ENCODE data around the gene DPM2.

DPM2 gene, protein sequence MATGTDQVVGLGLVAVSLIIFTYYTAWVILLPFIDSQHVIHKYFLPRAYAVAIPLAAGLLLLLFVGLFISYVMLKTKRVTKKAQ

DNA sequence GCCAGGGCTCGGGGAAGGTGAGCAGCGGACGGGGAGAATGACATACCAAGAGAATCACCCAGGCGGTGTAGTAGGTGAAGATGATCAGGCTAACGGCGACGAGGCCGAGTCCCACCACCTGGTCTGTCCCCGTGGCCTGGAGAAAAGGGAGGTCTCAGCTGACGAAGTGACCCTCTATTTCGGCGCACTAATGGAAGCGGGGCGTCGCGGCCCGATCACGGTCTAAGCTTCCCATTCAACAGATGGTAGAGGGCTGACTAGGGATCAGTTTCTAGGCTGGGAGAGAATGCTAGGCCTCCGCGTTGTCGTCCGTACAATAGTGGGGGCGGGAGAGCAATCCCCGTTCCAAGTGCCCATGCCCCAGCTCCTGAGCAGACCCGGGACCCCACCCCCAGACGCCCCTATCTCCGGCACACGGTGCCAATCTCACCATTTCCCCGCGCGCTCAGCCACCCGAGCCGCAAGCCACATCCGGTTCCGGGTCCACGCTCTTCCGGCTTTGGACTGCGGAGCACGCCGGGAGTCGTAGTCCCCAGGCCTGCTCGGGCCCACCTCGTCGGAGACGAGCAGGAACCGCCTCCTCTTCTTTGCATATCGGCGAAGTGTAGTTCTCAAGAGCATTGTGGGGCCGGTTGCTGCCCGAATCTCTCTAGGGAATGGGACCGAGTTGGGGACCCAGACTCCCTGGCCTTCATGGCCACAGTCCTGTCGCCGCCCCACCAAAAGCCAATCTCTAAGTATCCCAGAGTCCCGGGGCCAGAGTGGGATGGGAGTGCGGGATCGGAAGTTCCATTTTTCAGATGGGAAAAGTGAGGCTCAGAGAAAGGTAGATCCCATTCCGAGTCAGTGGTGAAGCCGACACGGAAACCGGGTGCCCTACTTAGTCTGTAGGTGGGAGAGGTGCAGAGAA, at the start of gene DPM2:
TSS of gene DPM2 (minus strand) at position 467 of the 910 bp plus-strand sequence. CDS start at position 433, 34 bp downstream.
- FAIRE-seq (peak; percentile 95), DNase-seq (ENCODE audit: extremely low spot score, insufficient read length, low read depth) (peak; percentile 89)

DNA sequence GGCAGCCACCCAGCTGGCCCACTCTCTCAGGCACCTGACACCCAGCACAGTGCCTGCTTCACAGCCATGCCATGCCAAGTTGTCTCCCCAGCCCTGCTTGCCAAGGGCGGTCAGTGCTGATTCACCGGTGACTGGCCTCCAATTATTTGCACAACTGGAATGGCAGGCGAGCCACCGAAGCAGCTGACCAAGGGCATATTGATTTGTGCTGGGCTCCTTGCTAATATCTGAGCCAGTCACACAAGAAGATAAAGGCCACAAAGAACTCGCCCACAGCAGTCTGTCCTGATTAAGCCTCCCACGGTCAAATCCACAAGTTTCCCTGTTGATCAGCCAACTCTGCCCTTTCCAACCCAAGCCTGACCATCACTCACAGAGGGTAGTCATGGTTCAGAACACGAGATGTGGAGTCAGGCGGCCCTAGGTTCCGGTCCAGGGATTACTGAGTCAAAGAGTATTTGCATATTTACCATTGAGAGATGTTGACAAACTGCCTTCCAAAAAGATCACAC, 49.5 kb upstream of the DPM2 start:
- FAIRE-seq (peak; percentile 66), DNase-seq (ENCODE audit: extremely low spot score, insufficient read length, low read depth) (no peak)

DNA sequence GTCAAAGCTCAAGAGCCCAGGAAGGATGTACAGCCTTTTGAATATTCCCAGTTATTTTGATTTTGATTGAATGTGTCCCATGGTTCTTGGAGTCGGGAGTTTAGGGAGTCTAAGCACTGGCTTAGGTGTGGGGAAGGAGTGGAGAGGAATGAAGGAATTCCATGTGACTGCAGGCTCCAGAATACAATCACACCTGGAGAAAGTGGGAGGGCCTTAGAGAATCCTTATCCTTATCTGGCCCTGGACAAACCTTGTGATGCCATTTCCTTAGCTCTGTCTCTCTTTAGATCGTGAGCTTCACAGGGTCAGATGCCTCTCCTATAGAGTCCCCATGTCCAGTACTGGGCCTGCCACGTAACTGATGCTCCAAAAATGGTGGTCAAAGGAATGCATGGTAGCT, 47.4 kb upstream of the DPM2 start:
- no peak for FAIRE-seq

DNA sequence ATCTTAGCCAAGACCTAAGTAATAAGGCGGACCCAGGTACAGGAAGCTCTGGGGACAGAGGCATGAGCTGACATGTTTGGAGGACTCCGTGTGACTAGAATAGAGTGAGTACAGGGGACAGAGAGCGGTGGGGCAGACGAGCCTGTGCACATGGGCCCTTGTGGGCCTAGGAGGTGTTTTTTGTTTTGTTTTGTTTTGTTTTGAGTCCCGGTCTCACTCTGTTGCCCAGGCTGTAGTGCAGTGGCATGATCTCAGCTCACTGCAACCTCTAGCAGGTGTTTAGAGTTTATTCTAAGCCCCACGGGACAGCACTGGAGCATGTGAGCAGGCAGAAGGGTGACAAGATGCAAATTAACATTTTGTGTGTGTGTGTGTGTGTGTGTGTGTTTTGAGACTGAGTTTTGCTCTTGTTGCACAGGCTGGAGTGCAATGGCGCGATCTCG, 46.2 kb upstream of the DPM2 start:
- DNase-seq (ENCODE audit: extremely low spot score, insufficient read length, low read depth) (no peak), FAIRE-seq (peak; percentile 94)

More for the DNA sequence above, 47.4 kb upstream of the DPM2 start:
- no peak for DNase-seq (ENCODE audit: extremely low spot score, insufficient read length, low read depth)

DNA sequence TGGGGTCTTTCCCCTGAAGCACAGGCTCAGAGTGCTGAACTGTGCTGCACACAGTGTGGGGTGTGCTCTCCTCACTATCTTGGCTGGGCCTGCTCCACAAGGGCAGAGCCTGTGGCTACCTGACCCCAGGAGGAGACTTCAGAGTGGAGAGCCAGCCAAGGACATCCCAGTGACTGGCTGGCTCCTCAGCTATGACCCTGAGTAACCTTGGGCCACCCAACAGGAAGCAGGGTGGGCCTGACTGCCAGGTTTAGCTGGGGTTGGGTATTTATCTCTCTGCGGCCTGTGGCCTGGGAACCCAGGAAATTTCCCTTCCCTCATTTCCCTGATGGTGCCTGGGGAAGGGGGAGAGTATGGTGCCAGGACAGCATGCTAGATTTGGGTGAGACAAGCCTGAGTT, 45.3 kb upstream of the DPM2 start:
- DNase-seq (ENCODE audit: extremely low spot score, insufficient read length, low read depth) (no peak), FAIRE-seq (no peak)

DNA sequence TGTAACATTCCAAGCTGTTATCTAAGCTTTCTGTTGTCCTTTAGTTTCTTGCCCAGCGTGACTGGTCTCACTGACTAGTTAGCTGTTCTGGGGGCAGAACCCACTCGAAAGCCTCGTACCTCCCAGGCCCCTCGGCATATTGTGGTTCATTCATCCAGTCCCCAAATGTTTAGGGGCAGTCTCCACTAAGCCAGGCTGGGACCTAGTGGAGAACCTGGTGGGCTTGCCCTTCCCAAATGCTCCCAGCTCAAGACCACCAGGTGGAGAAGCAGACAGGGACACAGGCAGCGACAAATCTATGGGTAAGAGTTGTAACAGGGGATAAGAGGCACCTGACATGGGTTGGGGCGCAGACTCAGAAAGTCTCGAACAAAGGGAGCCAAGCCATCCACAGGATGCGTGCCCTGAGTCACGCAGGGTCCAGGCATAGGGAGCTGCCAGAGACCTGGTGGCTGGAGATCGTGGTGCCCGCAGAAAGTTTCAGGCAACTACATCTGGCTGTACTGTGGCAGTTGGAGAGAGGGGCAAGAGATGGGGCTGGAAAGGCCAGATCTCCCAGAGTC, 44.0 kb upstream of the DPM2 start:
- FAIRE-seq (no peak), DNase-seq (ENCODE audit: extremely low spot score, insufficient read length, low read depth) (no peak)

DNA sequence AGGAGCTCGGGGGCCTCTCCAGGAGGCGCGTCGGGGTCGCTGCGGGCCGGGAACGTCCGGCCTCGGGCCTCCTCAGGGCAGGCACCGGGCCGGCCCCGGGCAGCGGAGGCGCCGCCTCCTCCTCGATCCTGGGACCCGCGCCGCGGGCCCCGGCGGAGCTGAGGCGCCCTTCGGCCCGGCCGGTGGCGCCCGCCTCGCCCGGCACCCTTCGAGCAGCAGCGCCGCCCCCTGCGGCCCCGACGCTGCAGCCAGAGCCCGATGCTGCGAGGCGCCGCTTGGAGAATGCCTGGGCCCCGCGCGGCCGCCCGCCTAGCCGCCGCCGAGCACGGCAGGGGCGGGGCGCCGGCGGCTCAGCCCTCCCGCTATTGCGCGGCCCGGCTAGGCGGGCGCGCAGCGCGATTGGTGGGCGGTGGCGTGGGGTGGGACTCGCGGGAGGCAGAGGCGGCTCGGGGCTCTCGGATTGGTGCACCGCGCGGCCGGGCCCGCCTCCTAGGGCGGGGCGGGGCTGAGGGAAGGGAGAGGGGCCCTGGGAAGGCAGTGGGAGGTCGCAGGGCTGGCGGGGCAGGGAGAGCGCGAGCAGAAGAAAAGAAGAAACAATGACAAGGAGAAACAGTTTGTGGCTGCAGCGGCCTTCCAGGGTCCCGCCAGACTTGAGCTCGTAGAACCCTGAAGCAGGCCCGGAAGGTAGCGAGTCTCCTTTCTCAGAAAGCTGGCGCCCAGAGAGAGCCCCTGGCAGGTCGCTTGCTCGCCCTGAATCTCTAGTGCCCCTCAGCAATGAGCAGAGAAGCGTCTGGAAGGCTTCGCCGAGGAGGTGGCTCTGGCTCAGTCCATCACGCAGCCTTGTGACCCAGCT, 43.3 kb upstream of the DPM2 start, which contains the start of gene EEIG1:
TSS of gene EEIG1 (minus strand) at position 284 of the 853 bp plus-strand sequence. CDS start 852 bp downstream, outside the sequence.
- peak; percentile 89 for FAIRE-seq
- peak; percentile 88 for DNase-seq (ENCODE audit: extremely low spot score, insufficient read length, low read depth)

DNA sequence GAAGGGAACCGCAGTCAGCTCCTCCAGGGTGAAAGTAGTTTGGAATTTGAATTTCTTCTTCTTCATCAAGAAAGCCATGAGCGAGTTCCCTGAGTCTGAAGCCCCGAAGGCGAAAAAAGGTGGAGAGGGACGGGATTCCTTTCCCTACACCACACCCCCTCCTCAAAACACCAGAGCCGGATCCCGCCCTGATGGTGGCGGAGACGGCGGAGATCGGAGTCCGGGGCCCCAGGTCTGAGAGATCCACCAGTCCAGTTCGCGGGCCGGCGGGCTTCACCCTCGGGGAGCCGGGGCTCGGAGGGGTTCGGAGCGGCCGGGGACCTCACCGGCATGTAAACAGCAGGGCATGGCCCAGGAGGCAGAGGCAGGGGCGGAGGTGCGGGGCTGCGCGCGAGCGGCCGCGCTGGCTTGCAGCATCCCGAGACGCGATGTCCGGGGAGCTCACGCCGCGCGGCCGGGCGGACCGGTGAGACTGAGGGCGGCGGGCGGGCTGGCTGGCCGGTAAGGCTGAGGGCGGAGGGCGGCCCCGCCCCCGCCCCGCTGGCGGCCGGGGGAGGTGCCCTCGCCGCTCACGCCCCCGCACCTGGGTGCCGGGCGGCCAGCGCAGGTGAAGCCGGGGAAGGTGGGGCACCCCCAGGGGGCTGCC, 42.5 kb upstream of the DPM2 start:
- no peak for FAIRE-seq
- DNase-seq (ENCODE audit: extremely low spot score, insufficient read length, low read depth), result no peak

DNA sequence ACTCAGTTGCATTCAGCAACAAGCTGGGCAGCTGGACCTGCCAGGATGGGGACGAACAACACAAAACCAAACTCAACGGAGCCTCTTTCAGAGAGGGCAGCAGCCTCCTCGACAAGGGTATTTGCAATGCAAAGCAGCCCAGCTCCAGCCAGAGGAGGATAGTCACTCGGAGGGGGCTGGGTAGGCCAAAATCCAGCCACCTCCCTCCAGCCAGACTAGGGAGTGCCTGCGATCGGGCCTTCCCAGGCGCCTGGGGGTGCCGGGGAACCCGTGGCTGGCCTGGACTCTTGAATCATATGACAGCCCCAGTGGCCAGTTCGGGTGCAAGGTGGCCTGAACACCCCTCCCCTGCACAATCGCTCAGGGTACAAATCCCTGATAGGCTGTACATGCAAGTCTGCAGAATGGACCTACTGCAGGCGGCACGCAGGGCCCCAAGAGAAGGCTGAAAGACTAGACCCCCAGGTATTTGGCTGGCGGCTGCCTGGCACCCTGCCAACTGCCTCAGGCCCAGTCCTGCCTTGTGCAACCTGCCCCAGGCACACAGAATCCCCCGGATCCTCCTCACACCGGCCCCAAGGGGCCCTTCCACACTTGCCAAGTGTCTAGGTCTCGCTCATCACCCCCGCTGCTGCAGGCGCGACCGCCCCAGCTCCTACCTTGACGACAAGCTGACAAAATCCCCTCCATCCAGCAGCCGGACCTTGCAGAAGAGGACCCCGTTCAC, 41.8 kb upstream of the DPM2 start:
- FAIRE-seq (peak; percentile 85), DNase-seq (ENCODE audit: extremely low spot score, insufficient read length, low read depth) (no peak)

DNA sequence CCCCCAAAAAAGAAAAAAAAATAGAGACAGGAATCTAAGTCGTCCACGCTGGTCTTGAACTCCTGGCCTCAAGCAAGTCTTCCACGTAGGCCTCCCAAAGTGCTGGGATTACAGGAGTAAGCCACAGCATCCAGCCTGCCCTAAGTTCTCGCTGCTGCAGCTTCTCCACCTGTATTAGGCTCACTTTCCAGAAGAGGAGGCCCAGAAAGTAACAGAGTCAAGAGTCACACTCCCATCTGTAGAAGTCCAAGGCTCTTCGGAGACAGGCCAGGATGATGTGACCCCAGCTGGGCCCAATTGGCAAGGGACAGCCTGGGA, 41.3 kb upstream of the DPM2 start:
- FAIRE-seq (no peak), DNase-seq (ENCODE audit: extremely low spot score, insufficient read length, low read depth) (no peak)

DNA sequence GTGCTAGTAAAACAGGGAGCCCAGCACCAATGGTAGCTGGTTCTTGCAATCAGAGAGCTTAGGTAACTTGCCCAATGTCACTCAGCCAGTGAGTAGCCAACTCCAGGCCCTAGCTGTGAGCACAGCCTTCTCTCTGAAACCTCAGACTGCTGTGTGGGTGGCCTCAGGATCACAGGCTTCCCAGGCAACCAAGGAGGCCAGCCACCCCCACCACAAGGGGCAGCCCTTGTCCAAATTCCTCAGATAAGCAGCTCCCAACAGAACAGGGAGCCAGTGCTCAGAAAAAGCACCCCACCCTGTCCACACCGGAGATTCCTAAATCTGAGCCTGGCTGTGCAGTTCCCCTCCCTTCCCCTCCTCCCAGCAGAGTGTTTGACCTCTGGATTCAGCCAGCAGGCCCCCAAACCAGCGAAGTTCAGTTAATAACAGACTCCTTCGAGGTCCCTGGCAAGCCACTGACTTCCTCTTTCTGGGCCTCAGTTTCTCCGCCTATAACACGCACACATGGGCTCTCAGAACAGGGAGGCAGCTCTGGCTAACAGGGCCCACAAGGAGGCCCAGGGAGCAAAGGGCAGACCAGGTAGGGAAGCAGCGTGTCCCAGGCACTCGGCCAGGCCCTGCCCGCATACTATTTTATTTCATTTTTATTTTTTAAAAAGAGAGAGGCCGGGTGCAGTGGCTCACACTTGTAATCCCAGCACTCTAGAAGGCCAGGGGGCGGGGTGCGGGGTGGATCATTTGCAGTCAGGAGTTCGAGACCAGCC, 40.4 kb upstream of the DPM2 start:
- DNase-seq (ENCODE audit: extremely low spot score, insufficient read length, low read depth) (no peak), FAIRE-seq (no peak)

DNA sequence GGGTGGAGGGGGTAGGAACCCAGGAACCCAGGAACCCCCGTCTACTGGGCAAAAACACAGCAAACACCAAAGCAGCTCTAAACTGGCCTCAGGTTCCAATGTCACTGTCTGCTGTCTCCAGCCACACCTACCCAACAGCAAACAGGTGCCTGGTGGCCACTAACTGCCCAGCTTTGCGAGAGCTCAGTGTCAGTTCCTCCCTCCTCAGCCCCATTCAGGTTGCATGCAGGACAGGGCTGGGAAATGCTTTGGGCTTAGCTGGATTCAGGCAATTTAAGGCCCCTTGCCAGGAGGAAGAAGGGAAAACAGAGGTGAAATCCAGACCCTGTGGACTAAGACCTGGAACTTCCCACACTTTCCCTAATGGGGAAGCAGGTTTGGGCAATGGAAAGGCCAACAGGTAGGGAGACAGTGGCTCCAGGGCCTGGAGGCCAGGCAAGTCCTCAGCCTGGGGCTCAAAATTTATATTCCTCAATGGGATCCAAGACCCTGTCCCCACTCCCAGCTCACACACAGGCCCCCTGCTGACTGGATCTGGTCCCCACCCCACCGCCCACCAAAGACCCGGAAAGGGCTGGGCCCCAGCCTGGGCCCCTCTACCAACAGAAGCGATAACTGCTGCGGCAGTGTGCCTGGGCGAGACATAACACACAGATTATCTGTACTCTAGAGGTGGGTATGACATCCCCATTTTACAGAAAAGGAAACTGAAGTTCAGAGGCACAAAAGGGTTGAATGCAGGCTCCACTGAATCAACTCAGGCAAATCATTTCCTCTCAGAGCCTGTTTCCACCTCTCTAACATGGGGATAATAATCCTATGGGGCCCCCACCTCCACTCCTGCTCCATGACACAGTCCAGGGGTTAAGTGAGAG, 39.6 kb upstream of the DPM2 start:
- DNase-seq (ENCODE audit: extremely low spot score, insufficient read length, low read depth) (no peak), FAIRE-seq (peak; percentile 56)

DNA sequence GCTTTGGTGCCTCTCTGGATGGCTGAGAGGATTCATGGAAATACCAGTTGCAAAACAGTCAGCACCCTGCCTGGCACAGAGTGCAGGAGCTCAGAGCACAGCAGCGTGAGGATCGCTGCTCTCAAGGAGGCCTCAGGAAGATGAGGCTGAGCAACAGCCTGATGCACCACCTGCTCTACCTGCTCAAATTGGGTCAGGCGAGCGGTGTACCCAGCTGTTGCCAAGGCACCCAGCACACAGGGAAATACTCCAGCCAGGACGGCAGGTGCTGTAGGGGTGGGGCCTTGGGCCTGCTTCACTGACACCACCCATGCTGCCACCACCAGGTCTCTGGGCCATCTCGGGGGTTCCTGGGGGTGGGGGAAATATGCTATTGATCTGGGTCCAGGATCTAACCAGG, 38.8 kb upstream of the DPM2 start:
- no peak for FAIRE-seq
- DNase-seq (ENCODE audit: extremely low spot score, insufficient read length, low read depth), result no peak

DNA sequence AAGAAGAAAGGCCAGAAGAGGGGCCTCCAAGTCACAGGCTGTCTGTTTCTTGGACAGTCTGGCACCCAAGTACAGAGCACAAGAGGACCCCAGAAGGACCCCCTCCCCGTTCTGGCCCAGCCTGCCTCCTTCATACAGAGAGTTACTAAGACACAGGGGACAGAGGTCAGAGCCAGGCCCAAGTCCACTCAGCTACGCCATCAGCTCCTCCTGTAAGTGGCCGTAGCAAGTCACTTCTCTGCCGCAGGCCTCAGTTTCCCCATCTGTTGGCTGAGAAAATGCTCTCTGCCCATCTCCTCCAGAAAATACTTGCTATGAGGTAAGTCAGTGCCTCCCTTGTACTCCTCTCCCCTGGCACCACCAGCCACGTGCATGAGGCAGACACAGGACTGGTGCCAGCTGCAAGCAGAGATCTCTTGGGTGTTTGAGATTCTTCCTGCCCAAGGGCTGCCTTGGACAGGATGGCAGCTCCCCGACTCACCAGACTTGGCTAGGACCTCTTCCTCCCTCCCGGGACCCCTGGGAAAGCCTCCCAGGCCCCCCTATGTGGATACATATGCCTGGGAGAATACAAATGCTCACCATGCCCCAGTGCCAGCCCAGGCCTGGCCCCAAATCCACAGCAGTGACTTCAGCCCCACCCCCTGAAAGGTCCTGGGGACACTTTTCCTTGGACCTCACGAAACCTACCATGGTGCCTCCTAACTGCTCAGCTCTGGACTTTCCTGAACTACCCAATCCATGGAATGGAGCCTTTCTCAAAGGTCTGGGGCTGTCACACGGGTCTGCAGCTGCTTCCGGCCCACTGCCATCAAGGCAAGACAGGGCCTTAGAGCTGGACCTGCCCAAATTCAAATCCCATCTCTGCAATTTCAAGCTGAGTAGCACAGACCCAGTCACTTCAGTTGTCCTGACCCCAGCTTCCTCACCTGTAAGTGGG, 38.0 kb upstream of the DPM2 start:
- no peak for FAIRE-seq
- DNase-seq (ENCODE audit: extremely low spot score, insufficient read length, low read depth), result no peak

DNA sequence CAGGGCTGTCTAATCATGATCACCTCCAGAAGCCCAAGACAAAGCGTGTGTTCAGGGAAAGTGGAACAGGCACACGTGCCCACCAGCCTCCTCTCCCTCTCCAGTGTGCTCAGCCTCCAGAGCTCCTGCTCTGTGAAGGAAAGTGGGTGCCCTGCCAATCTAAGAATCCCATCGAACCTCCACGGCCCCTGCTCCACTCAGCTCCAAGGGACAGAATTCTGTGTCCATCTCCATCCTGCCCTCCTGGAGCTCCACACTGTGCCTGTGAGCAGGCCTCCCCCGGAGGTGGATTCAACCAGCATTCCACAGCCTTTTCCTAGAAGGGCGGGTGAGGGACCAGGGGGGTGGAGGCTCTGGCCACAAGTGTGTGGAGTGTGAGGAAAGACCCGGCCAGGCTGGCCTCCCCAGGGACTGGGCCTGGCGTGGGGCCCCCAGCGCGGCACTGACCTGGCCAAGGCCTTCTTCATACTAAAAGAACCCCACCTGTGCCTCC, 37.2 kb upstream of the DPM2 start:
- no peak for FAIRE-seq

More for the DNA sequence above, 37.2 kb upstream of the DPM2 start:
- no peak for DNase-seq (ENCODE audit: extremely low spot score, insufficient read length, low read depth)
